HUDEP-2 (cell line): ENCODE results near the gene TGFB2.

Experiments used
- DNase-seq, 76 experiments: peaks; one replicate each; lab custom pipeline; 2025; ENCODE audit not compliant: unreplicated experiment in 76 of 76; lab: John Stamatoyannopoulos, UW

Gene TGFB2

DNA sequence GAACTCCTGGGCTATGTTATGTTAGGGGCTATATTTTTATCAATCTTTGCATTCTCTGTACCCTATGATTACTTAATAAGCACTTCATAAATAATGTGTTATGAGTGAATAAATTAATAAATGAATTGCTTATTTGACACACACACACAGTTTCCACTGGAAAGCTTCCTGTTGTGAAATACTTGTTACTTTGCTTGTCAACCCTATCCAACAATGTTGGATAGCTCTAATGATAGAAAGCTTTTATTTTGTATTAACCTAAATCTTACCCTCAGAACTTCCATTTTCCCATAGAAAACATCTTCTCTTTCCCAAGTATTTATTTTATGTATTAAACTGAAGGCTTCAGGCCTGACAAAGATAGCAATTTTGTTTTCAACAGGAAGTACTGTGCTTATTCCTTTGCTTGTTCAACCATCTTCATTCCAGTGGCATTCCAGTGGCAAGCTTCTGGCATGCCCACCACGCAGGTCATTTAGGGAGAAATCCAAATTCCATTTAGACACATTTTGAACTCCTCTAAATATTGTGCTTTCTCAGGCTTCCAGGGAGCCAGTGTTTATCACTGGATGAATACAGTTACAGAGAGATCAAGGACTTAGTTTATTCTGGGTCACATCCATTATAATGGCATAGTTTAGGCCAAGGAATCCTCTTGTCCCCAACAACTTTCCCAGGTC, 134.4 kb downstream of the TGFB2 start:
- no peak for DNase-seq

DNA sequence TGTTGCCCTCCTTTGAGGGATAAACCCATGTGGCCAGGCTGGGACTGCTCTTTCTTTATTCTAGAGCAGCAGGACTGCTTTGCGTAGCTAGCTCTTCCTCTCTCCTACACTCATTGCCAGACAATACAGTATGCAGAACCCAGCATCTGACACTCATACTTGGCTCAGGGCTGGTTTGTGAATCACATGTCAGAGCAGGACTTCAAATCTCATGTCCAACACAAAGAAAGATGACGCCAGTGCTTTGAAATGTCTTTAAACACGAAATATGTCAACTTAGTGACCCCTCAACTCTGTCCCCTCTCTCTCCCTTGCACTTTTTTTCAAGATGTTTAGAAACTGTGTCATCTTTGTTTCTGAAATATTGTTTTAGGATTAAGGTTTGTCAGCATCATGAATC, 135.0 kb downstream of the TGFB2 start:
- DNase-seq = no peak

DNA sequence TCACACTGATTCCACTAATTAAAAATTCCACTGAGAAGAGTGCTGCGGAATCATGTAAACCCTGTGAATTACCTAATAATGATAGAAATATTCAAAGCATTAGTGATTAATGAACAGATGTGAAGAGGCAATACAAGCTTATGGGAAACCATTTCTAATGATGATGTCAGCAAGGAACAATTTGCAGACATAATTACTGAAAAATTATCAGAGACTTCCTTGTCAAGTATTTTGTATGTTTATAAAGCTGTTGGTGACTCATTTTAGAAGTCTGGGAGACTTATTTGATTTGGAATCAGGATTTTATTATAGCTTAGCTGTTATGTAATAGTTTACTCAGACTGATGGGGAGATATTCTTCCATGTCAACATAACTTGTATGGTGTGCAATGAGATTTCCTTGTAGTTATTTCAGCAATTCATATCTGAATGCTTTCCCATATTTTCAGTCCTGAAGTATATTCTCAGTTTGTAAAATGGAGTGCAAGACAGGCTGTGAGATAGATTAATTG, 135.5 kb downstream of the TGFB2 start:
- DNase-seq = no peak

DNA sequence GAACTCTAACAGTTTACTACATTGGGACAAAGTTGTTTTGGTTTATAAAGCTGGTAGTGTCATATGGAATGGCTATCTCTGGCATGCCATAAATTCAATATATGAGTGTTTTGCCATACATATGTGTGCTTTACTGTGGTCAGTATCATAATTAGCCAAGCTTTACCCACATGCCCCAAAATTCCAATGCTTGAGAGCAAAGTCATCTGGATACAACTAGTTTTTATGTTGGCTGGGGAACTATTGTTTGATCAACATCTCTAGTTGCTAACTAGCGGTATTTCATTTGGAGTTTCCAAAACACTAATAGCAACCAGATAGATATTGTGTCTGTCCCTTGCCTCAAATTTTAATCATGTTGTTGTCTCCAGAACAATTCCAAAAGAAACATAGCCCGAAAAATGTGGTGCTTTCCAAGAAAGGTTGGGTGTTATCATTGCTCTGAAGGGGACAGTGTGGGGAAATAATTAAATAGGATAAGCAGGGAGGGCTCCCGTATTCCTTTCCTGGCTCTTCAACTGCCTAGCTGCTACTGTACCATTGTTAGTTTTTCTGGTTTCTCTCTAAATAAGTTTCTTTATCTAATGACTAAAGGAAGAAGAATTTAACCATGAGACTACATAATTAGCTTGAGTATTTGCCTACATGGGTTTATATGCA, 136.1 kb downstream of the TGFB2 start:
- no peak for DNase-seq

DNA sequence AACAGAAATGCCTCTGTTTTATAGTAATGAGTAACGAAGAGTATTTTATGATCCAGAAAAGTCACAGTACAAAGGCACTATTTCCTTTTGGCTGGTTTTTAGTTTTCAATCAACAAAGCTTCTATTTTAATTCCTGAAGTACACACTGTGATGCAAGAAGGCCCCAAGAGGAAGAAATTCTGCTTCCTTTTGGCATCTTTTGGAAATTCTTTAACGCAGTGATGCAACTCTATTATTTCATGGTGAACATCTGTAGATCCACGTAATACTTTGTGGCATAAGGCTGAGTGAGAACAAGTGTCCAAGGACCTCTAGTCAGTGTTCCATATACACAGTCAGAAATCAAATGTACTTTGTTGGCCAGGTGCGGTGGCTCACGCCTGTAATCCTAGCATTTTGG, 137.5 kb downstream of the TGFB2 start:
- DNase-seq = no peak

DNA sequence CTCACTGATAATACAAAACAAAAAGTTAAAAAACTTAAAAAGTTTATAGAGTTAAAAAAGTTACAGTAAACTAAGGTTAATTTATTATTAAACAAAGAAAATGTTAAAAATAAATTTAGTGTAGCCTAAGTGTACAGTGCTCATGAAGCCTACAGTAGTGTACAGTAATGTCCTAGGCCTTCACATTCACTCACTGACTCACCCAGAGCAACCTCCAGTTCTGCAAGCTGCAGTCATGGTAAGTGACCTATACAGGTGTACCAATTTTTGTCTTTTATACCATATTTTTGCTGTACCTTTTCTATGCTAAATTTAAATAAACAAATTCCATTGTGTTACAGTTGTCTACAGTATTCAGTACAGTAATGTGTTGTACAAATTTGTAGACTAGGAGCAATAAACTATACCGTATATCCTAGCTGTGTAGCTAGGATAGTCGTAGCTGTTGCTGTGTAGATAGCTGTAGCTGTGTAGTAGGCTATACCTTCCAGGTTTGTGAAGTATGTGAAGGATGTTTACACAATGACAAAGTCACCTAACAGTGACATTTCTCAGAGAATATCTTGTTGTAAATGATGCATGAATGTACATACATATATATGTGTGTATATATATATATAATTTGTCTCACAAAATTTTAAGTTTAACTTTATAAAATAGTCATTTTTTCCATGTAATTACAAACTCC, 140.2 kb downstream of the TGFB2 start:
- DNase-seq = no peak

DNA sequence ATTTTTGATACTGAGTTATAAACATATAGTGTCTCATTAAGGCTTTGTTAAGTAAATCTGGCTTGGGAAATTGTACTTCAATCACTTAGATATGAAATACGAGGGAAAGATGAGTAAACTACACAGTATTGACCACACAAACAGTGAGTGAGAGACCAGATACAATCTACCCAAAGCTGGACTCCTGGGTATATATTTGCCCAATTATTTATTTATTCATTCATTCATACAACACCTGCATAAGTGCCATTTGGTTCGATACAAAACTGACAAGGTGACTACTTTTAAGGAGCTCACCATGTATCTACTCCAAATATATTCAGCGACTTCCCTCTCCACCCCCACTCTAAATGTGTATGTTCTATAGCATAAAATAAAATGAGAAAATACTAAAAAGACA, 143.4 kb downstream of the TGFB2 start:
- no peak for DNase-seq

DNA sequence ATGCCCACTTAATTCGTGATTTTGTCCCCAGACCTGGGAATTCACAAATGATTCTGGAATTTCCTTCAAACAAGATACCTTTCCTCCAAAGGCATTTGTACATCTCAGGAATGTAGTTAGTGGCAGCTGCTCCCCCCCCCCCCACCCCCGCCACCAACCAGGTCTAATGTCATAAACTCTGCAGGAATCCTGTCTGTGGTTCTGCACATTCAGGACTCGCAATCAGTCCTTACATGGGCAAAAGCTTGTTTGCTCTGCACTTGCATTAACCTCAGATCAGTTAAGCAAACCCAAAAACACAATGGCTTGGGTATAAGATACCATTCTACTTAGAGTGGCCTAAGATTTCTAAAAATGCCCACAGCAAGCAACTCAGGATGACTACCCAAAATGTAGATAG, 143.8 kb downstream of the TGFB2 start:
- no peak for DNase-seq

DNA sequence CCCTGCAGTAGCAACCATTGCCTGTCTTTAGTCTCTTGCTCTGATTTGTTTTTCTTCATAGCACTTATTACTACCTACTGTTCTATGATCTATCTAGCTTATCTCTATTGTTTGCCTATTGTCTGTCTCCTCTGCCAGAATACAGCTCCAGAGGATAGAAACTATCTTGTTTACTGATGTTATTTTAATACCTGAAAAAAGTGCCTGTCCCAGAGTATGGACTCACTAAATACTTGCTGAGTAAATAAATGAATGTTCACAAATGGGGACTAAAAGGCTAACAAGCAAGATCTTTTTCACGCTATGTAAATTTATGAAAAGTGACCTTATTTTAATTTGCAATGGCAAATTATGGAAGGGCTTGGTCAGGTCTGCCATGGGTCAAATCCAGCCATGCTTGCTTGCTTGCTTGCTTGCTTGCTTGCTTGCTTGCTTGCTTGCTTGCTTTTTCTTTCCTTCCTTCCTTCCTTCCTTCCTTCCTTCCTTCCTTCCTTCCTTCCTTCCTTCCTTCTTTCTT, 145.3 kb downstream of the TGFB2 start:
- DNase-seq = no peak

DNA sequence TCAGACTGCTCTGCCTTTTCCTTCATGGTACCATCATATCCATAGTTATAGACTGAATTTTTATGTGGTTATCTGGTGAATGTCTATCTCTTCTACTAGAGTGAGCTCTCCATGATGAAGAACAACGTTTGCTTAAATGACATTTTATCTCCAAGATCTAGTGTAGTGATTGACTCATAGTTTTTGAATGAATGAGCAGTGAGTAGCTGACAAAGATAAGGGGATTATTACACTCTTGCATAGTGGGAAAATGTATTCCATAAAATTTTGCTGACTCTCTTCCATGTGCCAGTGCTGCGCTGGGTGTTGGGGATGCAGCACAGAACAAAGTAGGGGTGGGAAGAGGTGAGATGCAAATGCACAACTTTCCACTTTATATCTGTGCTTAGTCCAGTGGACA, 147.7 kb downstream of the TGFB2 start:
- no peak for DNase-seq

DNA sequence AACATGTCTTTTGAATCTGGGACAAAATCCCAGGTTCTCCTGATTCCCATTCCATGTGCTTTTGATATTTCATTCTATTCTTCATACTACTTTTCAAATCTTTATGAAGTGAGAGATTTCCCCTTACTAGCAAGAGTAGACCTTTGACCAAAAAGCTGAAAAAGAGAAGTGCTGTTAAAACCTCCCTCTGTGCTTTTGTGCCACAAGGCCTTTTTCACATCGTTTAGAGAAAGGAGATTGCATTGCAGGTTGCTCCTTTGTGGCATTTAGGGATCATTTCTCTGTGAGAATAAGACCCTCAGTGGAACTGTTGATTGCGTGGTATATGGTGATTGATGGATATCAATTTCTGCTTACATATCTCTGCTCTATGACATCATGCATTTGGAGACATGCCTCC, 148.8 kb downstream of the TGFB2 start:
- no peak for DNase-seq
